Measurements from ENCODE around the gene HEATR3.

HEATR3 gene

DNA sequence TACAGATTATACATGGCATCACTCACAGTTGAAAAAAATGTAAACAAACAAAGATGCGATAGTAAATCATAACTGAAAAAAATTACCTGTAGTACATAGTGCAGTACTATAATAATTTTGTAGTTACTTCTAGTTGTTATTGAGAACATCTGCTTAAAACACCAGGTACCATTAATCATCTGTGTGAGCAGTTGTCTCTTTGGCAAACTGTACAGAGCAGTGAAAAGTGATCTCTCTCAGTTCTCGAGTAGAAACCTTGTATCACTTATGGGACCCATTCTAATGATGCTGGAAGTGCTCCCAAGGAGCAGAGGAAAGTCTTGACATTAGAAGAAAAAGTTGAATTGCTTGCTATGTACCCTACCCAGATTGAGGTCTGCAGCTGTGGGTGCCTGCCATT lies 78.4 kb downstream of the HEATR3 start:
- H3K4me1 ChIP-seq (ENCODE audit: insufficient read depth, low read length, severe bottlenecking), result no peaks in the 10 kb centered on the region
- TF ChIP-seq, protein P1, sequence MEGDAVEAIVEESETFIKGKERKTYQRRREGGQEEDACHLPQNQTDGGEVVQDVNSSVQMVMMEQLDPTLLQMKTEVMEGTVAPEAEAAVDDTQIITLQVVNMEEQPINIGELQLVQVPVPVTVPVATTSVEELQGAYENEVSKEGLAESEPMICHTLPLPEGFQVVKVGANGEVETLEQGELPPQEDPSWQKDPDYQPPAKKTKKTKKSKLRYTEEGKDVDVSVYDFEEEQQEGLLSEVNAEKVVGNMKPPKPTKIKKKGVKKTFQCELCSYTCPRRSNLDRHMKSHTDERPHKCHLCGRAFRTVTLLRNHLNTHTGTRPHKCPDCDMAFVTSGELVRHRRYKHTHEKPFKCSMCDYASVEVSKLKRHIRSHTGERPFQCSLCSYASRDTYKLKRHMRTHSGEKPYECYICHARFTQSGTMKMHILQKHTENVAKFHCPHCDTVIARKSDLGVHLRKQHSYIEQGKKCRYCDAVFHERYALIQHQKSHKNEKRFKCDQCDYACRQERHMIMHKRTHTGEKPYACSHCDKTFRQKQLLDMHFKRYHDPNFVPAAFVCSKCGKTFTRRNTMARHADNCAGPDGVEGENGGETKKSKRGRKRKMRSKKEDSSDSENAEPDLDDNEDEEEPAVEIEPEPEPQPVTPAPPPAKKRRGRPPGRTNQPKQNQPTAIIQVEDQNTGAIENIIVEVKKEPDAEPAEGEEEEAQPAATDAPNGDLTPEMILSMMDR (IDR thresholded peaks at IDR 0.05; ENCODE audit: low read length), result no peak
- TF ChIP-seq EZH2 (IDR thresholded peaks at IDR 0.05; ENCODE audit: borderline replicate concordance, low read length), result no peak
- no peaks in the 10 kb centered on the region for H3K36me3 ChIP-seq (ENCODE audit: insufficient read depth, low read length)
- H3K27ac ChIP-seq (ENCODE audit: low read depth, low read length, poor library complexity, severe bottlenecking), result no peak overlapping the region
- H3F3A ChIP-seq (ENCODE audit: insufficient read depth, low read length), result no peaks in the 10 kb centered on the region
- H3K27me3 ChIP-seq (ENCODE audit: insufficient read depth, low read length), result no peaks in the 10 kb centered on the region
- H4K20me1 ChIP-seq (ENCODE audit: insufficient read depth, low read length), result no peaks in the 10 kb centered on the region
- no peaks in the 10 kb centered on the region for H3K9me2 ChIP-seq (ENCODE audit: low read depth, low read length)
- H3K4me3 ChIP-seq (ENCODE audit: low read depth, low read length, poor library complexity, severe bottlenecking), result no peak overlapping the region
- H3K9me3 ChIP-seq (ENCODE audit: low read length), result no peaks in the 10 kb centered on the region
- no peak overlapping the region for H2AFZ ChIP-seq (ENCODE audit: low read length)
- no peaks in the 10 kb centered on the region for H3K79me2 ChIP-seq (ENCODE audit: insufficient read depth, low read length)
- H3K9ac ChIP-seq (ENCODE audit: low read length), result no peak overlapping the region
- H3K4me2 ChIP-seq (ENCODE audit: low read length), result no peak overlapping the region

DNA sequence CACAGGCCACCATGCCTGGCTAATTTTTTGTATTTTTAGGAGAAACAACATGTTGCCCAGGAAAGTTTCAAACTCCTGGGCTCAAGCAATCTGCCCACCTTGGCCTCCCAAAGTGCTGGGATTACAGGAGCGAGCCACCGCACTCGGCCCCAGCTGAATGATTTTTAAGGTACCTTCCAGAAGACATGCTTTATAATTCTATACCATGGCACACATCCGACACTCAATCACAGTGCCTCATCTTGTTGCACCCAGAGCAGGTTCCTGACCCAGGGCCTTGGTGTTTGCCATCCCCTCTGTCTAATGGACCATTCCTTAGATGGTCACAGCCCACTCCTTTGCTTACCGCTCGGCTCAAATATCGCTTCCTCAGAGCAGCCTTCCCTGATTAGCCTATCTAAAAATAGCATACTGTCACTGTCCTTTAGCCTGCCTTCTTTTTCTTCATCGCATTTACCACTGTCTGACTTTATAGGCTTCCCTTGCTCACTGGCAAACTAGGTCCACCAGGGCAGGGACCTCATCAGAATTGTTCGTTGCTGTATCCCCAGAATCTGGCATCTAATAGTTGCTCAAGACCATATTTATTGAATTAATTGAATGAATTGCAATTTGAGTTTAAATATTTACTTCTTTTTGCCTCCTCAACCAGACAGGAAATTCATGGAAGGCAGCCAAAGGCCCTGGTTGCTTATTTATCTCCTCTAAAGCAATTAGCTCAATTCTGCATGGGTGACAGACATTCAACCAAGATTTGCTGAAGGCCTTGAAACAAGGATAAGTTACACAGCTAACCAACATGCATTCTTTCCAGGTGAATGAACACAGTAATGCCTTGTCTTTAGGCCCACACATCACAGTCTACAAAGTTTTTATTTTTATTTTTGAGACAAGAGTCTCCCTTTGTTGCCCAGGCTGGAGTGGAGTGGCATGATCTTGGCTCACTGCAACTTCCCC lies 81.0 kb downstream of the HEATR3 start:
- Histone ChIP-seq H3K9me2 (ENCODE audit: low read depth, low read length) (no peaks in the 10 kb centered on the region), H3K27me3 (ENCODE audit: insufficient read depth, low read length) (no peaks in the 10 kb centered on the region), H2AFZ (ENCODE audit: low read length) (no peak overlapping the region), H3F3A (ENCODE audit: insufficient read depth, low read length) (no peaks in the 10 kb centered on the region), H3K36me3 (ENCODE audit: insufficient read depth, low read length) (no peaks in the 10 kb centered on the region), H3K27ac (ENCODE audit: low read depth, low read length, poor library complexity, severe bottlenecking) (no peak overlapping the region), H3K9ac (ENCODE audit: low read length) (no peak overlapping the region), H3K9me3 (ENCODE audit: low read length) (no peaks in the 10 kb centered on the region), H3K4me3 (ENCODE audit: low read depth, low read length, poor library complexity, severe bottlenecking) (no peak overlapping the region), H3K79me2 (ENCODE audit: insufficient read depth, low read length) (no peaks in the 10 kb centered on the region), H3K4me2 (ENCODE audit: low read length) (no peak overlapping the region), H4K20me1 (ENCODE audit: insufficient read depth, low read length) (no peaks in the 10 kb centered on the region), H3K4me1 (ENCODE audit: insufficient read depth, low read length, severe bottlenecking) (peaks cover under 1% of the 10 kb centered on the region)
- no peak for TF ChIP-seq EZH2 (IDR thresholded peaks at IDR 0.05; ENCODE audit: borderline replicate concordance, low read length)
- TF ChIP-seq, protein P1 (IDR thresholded peaks at IDR 0.05; ENCODE audit: low read length), result no peak

DNA sequence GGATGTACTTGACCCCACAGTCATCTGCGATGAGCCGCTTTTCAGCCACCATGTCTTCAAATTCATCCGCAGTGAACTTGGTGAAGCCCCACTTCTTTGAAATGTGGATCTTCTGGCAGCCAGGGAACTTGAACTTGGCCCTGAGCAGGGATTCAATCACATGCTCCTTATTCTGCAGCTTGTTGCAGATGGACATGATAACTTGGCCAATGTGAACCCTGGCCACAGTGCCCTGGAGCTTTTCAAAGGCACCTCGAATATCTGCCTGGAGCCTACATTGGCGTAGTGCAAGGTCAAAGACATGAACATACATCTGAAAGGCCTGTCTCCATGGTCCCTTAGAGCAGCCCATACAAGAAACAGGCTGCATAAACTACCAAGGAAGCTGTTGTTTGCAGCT lies 85.6 kb downstream of the HEATR3 start:
- Histone ChIP-seq H2AFZ (ENCODE audit: low read length) (no peak overlapping the region; the same call in 1 of the 2 replicates), H3K27me3 (ENCODE audit: insufficient read depth, low read length) (no peaks in the 10 kb centered on the region), H3K9me2 (ENCODE audit: low read depth, low read length) (no peaks in the 10 kb centered on the region), H3F3A (ENCODE audit: insufficient read depth, low read length) (no peaks in the 10 kb centered on the region), H3K4me1 (ENCODE audit: insufficient read depth, low read length, severe bottlenecking) (peaks cover 27% of the 10 kb centered on the region), H3K36me3 (ENCODE audit: insufficient read depth, low read length) (no peaks in the 10 kb centered on the region), H3K4me3 (ENCODE audit: low read depth, low read length, poor library complexity, severe bottlenecking) (no peak overlapping the region), H4K20me1 (ENCODE audit: insufficient read depth, low read length) (no peaks in the 10 kb centered on the region), H3K4me2 (ENCODE audit: low read length) (no peak overlapping the region), H3K79me2 (ENCODE audit: insufficient read depth, low read length) (peaks cover 25% of the 10 kb centered on the region), H3K9me3 (ENCODE audit: low read length) (no peaks in the 10 kb centered on the region), H3K9ac (ENCODE audit: low read length) (no peak overlapping the region), H3K27ac (ENCODE audit: low read depth, low read length, poor library complexity, severe bottlenecking) (no peak overlapping the region)
- TF ChIP-seq, protein P1 (IDR thresholded peaks at IDR 0.05; ENCODE audit: low read length), result no peak
- TF ChIP-seq EZH2 (IDR thresholded peaks at IDR 0.05; ENCODE audit: borderline replicate concordance, low read length), result no peak
